Mesothelial cell of epicardium (in vitro differentiated cells): ENCODE measurements around the gene PIGC. TPM values are rescaled to one million over a fixed set of nuclear protein-coding genes. Genes with fewer than 3 reads are reported as not detected.
A peak's percentile ranks its signal among the peaks of the same experiment; 100 is the strongest.

Experiments
- DNase-seq, 2 experiments: peaks; one replicate each; pipeline ENCODE4 v3.0.0; 2021; ENCODE audit warnings: low spot score in 2 of 2; ENCODE audit not compliant: unreplicated experiment in 2 of 2
- H3K27ac Mint-ChIP-seq: 2 replicates; pipeline ENCODE4 v1.8.0; 2021; ENCODE audit warnings: mixed read lengths
- H3K27me3 Mint-ChIP-seq: 2 replicates; pipeline ENCODE4 v1.8.0; 2021; ENCODE audit warnings: low read depth, mixed read lengths
- H3K36me3 Mint-ChIP-seq: 2 replicates; pipeline ENCODE4 v1.8.0; 2021; ENCODE audit warnings: mixed read lengths
- H3K4me1 Mint-ChIP-seq: 2 replicates; pipeline ENCODE4 v1.8.0; 2021; ENCODE audit warnings: mixed read lengths
- H3K4me3 Mint-ChIP-seq: 2 replicates; pipeline ENCODE4 v1.8.0; 2021; ENCODE audit warnings: mild to moderate bottlenecking, moderate library complexity, mixed read lengths
- H3K9me3 Mint-ChIP-seq: 2 replicates; pipeline ENCODE4 v1.8.0; 2021; ENCODE audit warnings: mixed read lengths
- CTCF ChIP-seq: fragments of 200-600 bp; sonication (generic); IDR thresholded peaks from one replicate; pipeline ENCODE4 v1.5.0; 2021; ENCODE audit warnings: antibody characterized with exemption; ENCODE audit not compliant: unreplicated experiment
- total RNA-seq: library from RNA; stranded (reverse); gene quantifications from 3 replicates; pipeline ENCODE4 v1.2.1, GENCODE V29; 2021

The PIGC gene
- total RNA-seq, 1 donor from 2014 or later, result 31.9 TPM

- no peak for TF ChIP-seq CTCF
- DNase-seq, result no peak
- H3K36me3 Mint-ChIP-seq, result no peaks in the 10 kb centered on the region
- no peaks in the 10 kb centered on the region for H3K9me3 Mint-ChIP-seq
- no peaks in the 10 kb centered on the region for H3K27me3 Mint-ChIP-seq
- H3K27ac Mint-ChIP-seq, result peak overlapping the region; percentile 90
- no peak overlapping the region for H3K4me3 Mint-ChIP-seq
- peaks cover 61% of the 10 kb centered on the region for H3K4me1 Mint-ChIP-seq
Observed at GRCh38 chr1:172452536-172453152, 8.8 kb upstream of the PIGC start.

DNA sequence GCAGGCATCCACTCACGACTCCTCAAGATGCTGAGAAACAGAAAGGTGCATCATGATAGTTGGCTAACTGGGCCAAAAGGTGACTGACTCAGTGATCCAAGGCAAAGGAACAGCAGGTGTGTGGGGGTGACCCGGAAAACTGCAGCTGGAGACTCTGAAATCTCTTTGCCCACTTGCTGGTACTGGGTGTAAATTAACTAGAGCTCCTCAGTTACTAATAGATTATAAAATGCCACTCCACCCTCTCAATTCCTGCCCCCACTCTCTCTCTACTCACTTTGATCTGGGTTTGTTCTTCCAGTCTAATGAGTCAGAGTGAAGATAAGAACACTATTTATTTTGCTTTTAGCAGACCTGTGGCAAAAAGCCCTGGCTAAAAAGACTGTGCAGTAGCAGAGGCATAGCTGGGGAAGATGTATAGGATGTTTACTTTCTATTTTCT lies 7.2 kb upstream of the PIGC start:
- no peaks in the 10 kb centered on the region for H3K36me3 Mint-ChIP-seq
- TF ChIP-seq CTCF, result no peak
- H3K4me3 Mint-ChIP-seq, result no peak overlapping the region
- H3K4me1 Mint-ChIP-seq, result peaks cover 61% of the 10 kb centered on the region
- H3K9me3 Mint-ChIP-seq, result no peaks in the 10 kb centered on the region
- H3K27ac Mint-ChIP-seq, result peak overlapping the region; percentile 89
- DNase-seq, result no peak
- H3K27me3 Mint-ChIP-seq, result no peaks in the 10 kb centered on the region

- H3K27me3 Mint-ChIP-seq, result no peaks in the 10 kb centered on the region
- peak overlapping the region; percentile 89 for H3K27ac Mint-ChIP-seq
- H3K9me3 Mint-ChIP-seq, result no peaks in the 10 kb centered on the region
- H3K36me3 Mint-ChIP-seq, result no peaks in the 10 kb centered on the region
- TF ChIP-seq CTCF, result no peak
- peaks cover 62% of the 10 kb centered on the region for H3K4me1 Mint-ChIP-seq
- H3K4me3 Mint-ChIP-seq, result peak overlapping the region; percentile 6
- no peak for DNase-seq
Observed at GRCh38 chr1:172450524-172450885, 6.6 kb upstream of the PIGC start.

DNA sequence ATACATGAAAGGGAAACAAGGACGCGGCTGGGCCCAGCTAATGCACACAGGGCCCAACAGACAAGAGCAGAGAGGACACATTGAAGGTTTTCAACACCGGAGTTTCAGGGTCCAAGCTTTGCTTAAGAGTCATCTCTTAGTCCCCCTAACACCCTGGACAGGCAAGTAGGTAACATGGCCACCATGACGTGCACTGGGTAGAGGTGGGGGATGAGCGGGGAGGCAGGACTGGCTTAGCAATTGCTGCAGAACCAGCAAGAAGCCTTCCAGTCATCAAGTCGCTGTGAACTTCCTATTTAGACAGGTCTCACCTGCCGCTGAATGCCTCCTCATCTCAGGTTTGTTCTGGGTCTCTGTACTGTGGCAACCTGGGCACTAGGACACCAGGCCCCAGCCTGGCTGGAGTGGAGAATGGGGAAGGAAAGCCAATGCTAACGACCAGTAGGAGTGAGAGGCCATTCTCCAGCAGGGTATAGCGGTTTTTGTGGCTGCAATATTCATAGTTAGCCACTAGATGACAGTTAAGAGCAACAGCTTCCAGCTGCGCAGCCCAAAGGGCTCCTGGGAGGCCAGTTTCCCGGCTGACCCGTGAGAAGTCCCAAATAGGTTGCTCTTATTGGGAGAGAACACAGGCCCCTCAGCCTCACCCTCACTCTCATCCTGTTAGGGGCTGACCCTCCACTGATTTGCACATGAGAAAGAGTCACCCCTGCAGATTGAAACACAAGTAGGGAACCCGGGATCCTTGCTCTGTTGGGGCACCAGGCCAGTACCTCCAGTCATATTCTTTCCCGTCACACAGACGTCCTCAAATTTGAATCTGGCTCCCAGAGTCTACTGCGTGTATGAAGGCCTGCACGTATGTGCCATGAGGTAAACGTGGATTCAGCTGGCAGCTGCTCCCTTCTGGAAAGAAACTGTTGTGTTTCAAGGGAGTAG lies 6.0 kb upstream of the PIGC start:
- Mint-ChIP-seq H3K4me3 (no peak overlapping the region), H3K36me3 (no peaks in the 10 kb centered on the region), H3K9me3 (no peaks in the 10 kb centered on the region), H3K27ac (peak overlapping the region; percentile 89), H3K4me1 (peaks cover 65% of the 10 kb centered on the region), H3K27me3 (no peaks in the 10 kb centered on the region)
- DNase-seq, result peak in 1 of 2 experiments; percentile 48
- TF ChIP-seq CTCF, result peak; percentile 74

DNA sequence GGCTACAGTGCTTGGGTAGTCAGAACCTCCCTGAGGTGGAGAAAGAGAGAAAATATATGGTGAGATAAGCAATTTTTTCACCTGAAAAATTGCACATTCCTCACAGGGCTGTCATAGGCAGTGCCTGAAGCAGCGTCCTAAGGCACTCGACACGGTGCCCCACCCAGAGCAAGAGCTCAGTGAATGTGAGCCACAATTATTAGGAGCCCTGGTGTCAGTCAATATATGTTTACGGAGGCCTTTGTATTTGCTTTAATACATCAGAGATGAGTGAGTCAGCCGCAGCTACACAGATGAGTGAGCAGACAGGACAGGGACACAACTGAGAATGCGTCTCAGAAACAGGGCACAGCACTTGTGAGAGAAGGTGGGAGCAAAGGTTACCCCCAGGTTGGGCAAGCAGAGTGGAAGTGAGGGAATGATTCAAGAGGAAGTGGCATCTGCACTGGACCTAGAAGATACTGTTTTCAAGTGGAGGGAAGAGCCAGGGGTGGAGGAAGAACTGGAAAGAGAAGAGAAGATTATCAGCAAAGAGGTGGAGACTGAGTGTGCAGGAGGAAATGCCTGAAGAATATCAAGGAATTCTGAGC lies 5.2 kb upstream of the PIGC start:
- peak overlapping the region; percentile 89 for H3K27ac Mint-ChIP-seq
- H3K4me3 Mint-ChIP-seq, result no peak overlapping the region
- TF ChIP-seq CTCF, result no peak
- peaks cover 67% of the 10 kb centered on the region for H3K4me1 Mint-ChIP-seq
- H3K9me3 Mint-ChIP-seq, result no peaks in the 10 kb centered on the region
- H3K36me3 Mint-ChIP-seq, result no peaks in the 10 kb centered on the region
- H3K27me3 Mint-ChIP-seq, result no peaks in the 10 kb centered on the region
- DNase-seq, result no peak
